Neuronal stem cell (in vitro differentiated cells): ENCODE data around the gene TLL1.

Experiments
- DNase-seq: peaks from one replicate; pipeline ENCODE4 v3.0.0-alpha.2; 2013; ENCODE audit warnings: low spot score
- H2AFZ ChIP-seq: one replicate; pipeline ENCODE4 v1.6.1; 2013; ENCODE audit warnings: mild to moderate bottlenecking, low read length, inconsistent platforms
- H2AK5ac ChIP-seq: 2 replicates; pipeline ENCODE4 v1.6.1; 2013; ENCODE audit warnings: low read depth, mild to moderate bottlenecking, inconsistent platforms, low read length, moderate library complexity, mixed read lengths
- H2BK120ac ChIP-seq: 2 replicates; pipeline ENCODE4 v1.6.1; 2013; ENCODE audit warnings: low read depth, mild to moderate bottlenecking, inconsistent platforms, low read length, moderate library complexity, mixed read lengths
- H2BK12ac ChIP-seq: one replicate; pipeline ENCODE4 v1.6.1; 2013; ENCODE audit warnings: low read length, inconsistent platforms
- H2BK15ac ChIP-seq: 2 replicates; pipeline ENCODE4 v1.6.1; 2013; ENCODE audit warnings: mild to moderate bottlenecking, low read length, inconsistent platforms, mixed read lengths
- H2BK5ac ChIP-seq: one replicate; pipeline ENCODE4 v1.6.1; 2013; ENCODE audit warnings: inconsistent platforms, mild to moderate bottlenecking, low read length, moderate library complexity
- H3K14ac ChIP-seq: one replicate; pipeline ENCODE4 v1.6.1; 2013; ENCODE audit warnings: low read length, inconsistent platforms
- H3K18ac ChIP-seq: 2 replicates; pipeline ENCODE4 v1.6.1; 2013; ENCODE audit warnings: low read length, inconsistent platforms
- H3K23ac ChIP-seq: 2 replicates; pipeline ENCODE4 v1.6.1; 2013; ENCODE audit warnings: low read depth, mild to moderate bottlenecking, mixed read lengths, low read length, inconsistent platforms; ENCODE audit not compliant: poor library complexity
- H3K27ac ChIP-seq: replicated peaks from 3 replicates; pipeline ENCODE4 v1.5.1; 2013; ENCODE audit warnings: low read length, inconsistent platforms
- H3K27me3 ChIP-seq, 3 experiments: 2 replicates each; pipeline ENCODE4 v1.6.1; 2013; ENCODE audit warnings: low read length in 3 of 3, mild to moderate bottlenecking in 2 of 3, inconsistent platforms in 1 of 3, low read depth in 1 of 3, mixed read lengths in 1 of 3, moderate library complexity in 1 of 3; ENCODE audit not compliant: control insufficient read depth in 3 of 3, insufficient read depth in 3 of 3
- H3K36me3 ChIP-seq, 2 donors: replicated peaks in 1 of 2; 2 replicates each; pipeline ENCODE4 v1.6.1; 2013; ENCODE audit warnings: low read length in 2 of 2; ENCODE audit not compliant: control insufficient read depth in 2 of 2, insufficient read depth in 2 of 2
- H3K4ac ChIP-seq: 2 replicates; pipeline ENCODE4 v1.6.1; 2013; ENCODE audit warnings: inconsistent platforms, mild to moderate bottlenecking, low read length, moderate library complexity
- H3K4me1 ChIP-seq, 2 donors: 1 replicate in 1 of 2; 2 replicates in 1 of 2; pipeline ENCODE4 v1.6.1; 2013; ENCODE audit warnings: low read length in 2 of 2, low read depth in 1 of 2; ENCODE audit not compliant: control insufficient read depth in 2 of 2, insufficient read depth in 1 of 2
- H3K4me2 ChIP-seq: one replicate; pipeline ENCODE4 v1.6.1; 2013; ENCODE audit warnings: mild to moderate bottlenecking, low read length, inconsistent platforms; ENCODE audit not compliant: insufficient read depth, poor library complexity, severe bottlenecking
- H3K4me3 ChIP-seq, 2 donors: 2 replicates each; pipeline ENCODE4 v1.5.1; 2013; ENCODE audit warnings: low read length in 2 of 2, mild to moderate bottlenecking in 2 of 2, inconsistent platforms in 1 of 2, moderate library complexity in 1 of 2
- H3K79me1 ChIP-seq: one replicate; pipeline ENCODE4 v1.6.1; 2013; ENCODE audit warnings: low read depth, mild to moderate bottlenecking, inconsistent platforms, low read length, moderate library complexity
- H3K9ac ChIP-seq: one replicate; pipeline ENCODE4 v1.6.1; 2013; ENCODE audit warnings: mild to moderate bottlenecking, low read depth, low read length, inconsistent platforms; ENCODE audit not compliant: poor library complexity
- H3K9me3 ChIP-seq, 2 donors: replicated peaks in 1 of 2; 2 replicates each; pipeline versions ENCODE3 to v1.6.1; 2013; ENCODE audit warnings: low read length in 2 of 2, mild to moderate bottlenecking in 2 of 2, inconsistent platforms in 1 of 2, low read depth in 1 of 2, mixed read lengths in 1 of 2, moderate library complexity in 1 of 2; ENCODE audit not compliant: control insufficient read depth in 2 of 2, insufficient read depth in 1 of 2
- H4K8ac ChIP-seq: one replicate; pipeline ENCODE4 v1.6.1; 2013; ENCODE audit warnings: low read depth, mild to moderate bottlenecking, inconsistent platforms, low read length, moderate library complexity
- H4K91ac ChIP-seq: one replicate; pipeline ENCODE4 v1.6.1; 2013; ENCODE audit warnings: low read length, low read depth, mild to moderate bottlenecking, inconsistent platforms; ENCODE audit not compliant: poor library complexity
- WGBS, 2 donors: extraction: QIAGEN DNeasy Blood & Tissue Kit; methylation state at CpG; one replicate each; pipeline ENCODE4 v1.1.7; 2013; ENCODE audit warnings: missing lambda C conversion rate in 2 of 2, mixed read lengths in 1 of 2; ENCODE audit not compliant: insufficient read length in 2 of 2, insufficient replicate concordance in 1 of 2; ENCODE audit errors: extremely low coverage in 2 of 2; 5-methylcytosine and 5-hydroxymethylcytosine counted together

The TLL1 gene

GRCh38 chr4:165986956-165987698 lies 114.1 kb downstream of the TLL1 start:
- no peak for DNase-seq
- H3K18ac ChIP-seq = no peak overlapping the region
- H3K4ac ChIP-seq = no peak overlapping the region
- no peak overlapping the region for H3K23ac ChIP-seq
- no peak overlapping the region for H3K27ac ChIP-seq
- no peak overlapping the region for H2BK12ac ChIP-seq
- no peak overlapping the region for H2BK15ac ChIP-seq
- H3K4me1 ChIP-seq = no peaks in the 10 kb centered on the region
- H4K91ac ChIP-seq = no peak overlapping the region
- H3K14ac ChIP-seq = no peak overlapping the region
- H3K4me2 ChIP-seq = no peak overlapping the region
- no peaks in the 10 kb centered on the region for H3K79me1 ChIP-seq
- no CpG with 5 or more reads among the region's 5 CpGs for WGBS, 2 donors
- H3K4me3 ChIP-seq = no peak overlapping the region
- no peaks in the 10 kb centered on the region for H3K27me3 ChIP-seq
- no peak overlapping the region for H2BK5ac ChIP-seq
- no peaks in the 10 kb centered on the region for H3K36me3 ChIP-seq
- H3K9ac ChIP-seq = no peak overlapping the region
- no peak overlapping the region for H2BK120ac ChIP-seq
- no peak overlapping the region for H4K8ac ChIP-seq
- no peak overlapping the region for H2AFZ ChIP-seq
- no peak overlapping the region for H2AK5ac ChIP-seq
- no peaks in the 10 kb centered on the region for H3K9me3 ChIP-seq

GRCh38 chr4:165991325-165992180 lies 118.5 kb downstream of the TLL1 start:
- no peak overlapping the region for H2BK5ac ChIP-seq
- WGBS, 2 donors = no CpG with 5 or more reads among the region's 4 CpGs

GRCh38 chr4:165992283-165992682 lies 119.2 kb downstream of the TLL1 start:
- Histone ChIP-seq H3K4me3 (no peak overlapping the region), H2AFZ (no peak overlapping the region)
- DNase-seq = no peak

More at GRCh38 chr4:165991325-165992180, 118.5 kb downstream of the TLL1 start:
- H3K4me3 ChIP-seq = no peak overlapping the region
- no peak overlapping the region for H2AK5ac ChIP-seq
- no peak overlapping the region for H2AFZ ChIP-seq
- H3K9ac ChIP-seq = no peak overlapping the region
- no peak overlapping the region for H3K4ac ChIP-seq
- H3K36me3 ChIP-seq = no peaks in the 10 kb centered on the region
- H2BK15ac ChIP-seq = no peak overlapping the region
- H4K8ac ChIP-seq = no peak overlapping the region
- DNase-seq = no peak
- H2BK120ac ChIP-seq = no peak overlapping the region
- H3K9me3 ChIP-seq = no peaks in the 10 kb centered on the region
- no peak overlapping the region for H3K27ac ChIP-seq
- H3K4me2 ChIP-seq = no peak overlapping the region
- H4K91ac ChIP-seq = no peak overlapping the region
- no peaks in the 10 kb centered on the region for H3K79me1 ChIP-seq
- H3K18ac ChIP-seq = no peak overlapping the region
- no peaks in the 10 kb centered on the region for H3K27me3 ChIP-seq
- H3K14ac ChIP-seq = no peak overlapping the region
- no peak overlapping the region for H3K23ac ChIP-seq
- no peaks in the 10 kb centered on the region for H3K4me1 ChIP-seq
- no peak overlapping the region for H2BK12ac ChIP-seq

DNA sequence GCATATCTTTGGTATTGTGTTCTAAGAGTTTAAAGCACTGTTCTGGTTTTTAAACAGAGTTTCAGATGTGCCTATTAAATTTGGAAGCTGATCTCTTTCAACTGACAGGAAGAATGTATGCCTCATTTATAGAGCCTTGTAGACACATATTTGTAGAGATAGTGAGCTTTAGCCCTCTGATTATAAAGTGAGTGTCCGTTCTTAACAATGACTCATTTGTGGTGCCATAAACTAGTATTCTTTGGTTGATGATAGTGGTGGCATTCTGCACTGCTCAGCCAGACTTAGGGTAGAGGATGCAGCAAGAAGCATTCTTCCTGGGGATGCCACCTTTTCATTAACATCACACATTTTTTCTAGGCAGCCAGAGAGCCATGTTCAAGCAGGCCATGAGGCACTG lies 121.7 kb downstream of the TLL1 start:
- Histone ChIP-seq H3K4ac (no peak overlapping the region), H2BK12ac (no peak overlapping the region), H3K79me1 (no peaks in the 10 kb centered on the region), H2AFZ (no peak overlapping the region), H3K36me3 (no peaks in the 10 kb centered on the region), H2AK5ac (no peak overlapping the region), H3K14ac (no peak overlapping the region), H3K18ac (no peak overlapping the region), H3K4me2 (no peak overlapping the region), H3K9ac (no peak overlapping the region), H4K91ac (no peak overlapping the region), H3K27me3 (no peaks in the 10 kb centered on the region), H2BK5ac (no peak overlapping the region), H2BK120ac (no peak overlapping the region), H3K4me3 (no peak overlapping the region), H4K8ac (no peak overlapping the region), H3K9me3 (no peaks in the 10 kb centered on the region), H2BK15ac (no peak overlapping the region), H3K27ac (no peak overlapping the region), H3K23ac (no peak overlapping the region), H3K4me1 (no peaks in the 10 kb centered on the region)
- no peak for DNase-seq
- no CpG with 5 or more reads among the region's 1 CpG for WGBS, 2 donors

More at GRCh38 chr4:165992283-165992682, 119.2 kb downstream of the TLL1 start:
- no peak overlapping the region for H2BK5ac ChIP-seq
- H3K4me2 ChIP-seq = no peak overlapping the region
- no peaks in the 10 kb centered on the region for H3K27me3 ChIP-seq
- H3K9ac ChIP-seq = no peak overlapping the region
- no peak overlapping the region for H2BK120ac ChIP-seq
- no peak overlapping the region for H2BK12ac ChIP-seq
- no peak overlapping the region for H2AK5ac ChIP-seq
- H4K91ac ChIP-seq = no peak overlapping the region
- H3K79me1 ChIP-seq = no peaks in the 10 kb centered on the region
- H4K8ac ChIP-seq = no peak overlapping the region
- no peak overlapping the region for H3K18ac ChIP-seq
- no peak overlapping the region for H3K27ac ChIP-seq
- H2BK15ac ChIP-seq = no peak overlapping the region
- no peaks in the 10 kb centered on the region for H3K9me3 ChIP-seq
- H3K36me3 ChIP-seq = no peaks in the 10 kb centered on the region
- H3K4ac ChIP-seq = no peak overlapping the region
- WGBS, 2 donors = no CpG with 5 or more reads among the region's 1 CpG
- no peak overlapping the region for H3K23ac ChIP-seq
- H3K4me1 ChIP-seq = no peaks in the 10 kb centered on the region
- H3K14ac ChIP-seq = no peak overlapping the region
